ENCODE results near the gene PDE4B.

PDE4B gene

GRCh38 chr1:66262208-66262963 is 469.7 kb downstream of the PDE4B start:
- no peak for DNase-seq (ENCODE audit: low read depth in 2 of 2)

GRCh38 chr1:66265268-66265667 is 472.6 kb downstream of the PDE4B start:
- no peak for DNase-seq (ENCODE audit: low read depth in 2 of 2)

GRCh38 chr1:66265796-66266195 is 473.1 kb downstream of the PDE4B start:
- no peak for DNase-seq (ENCODE audit: low read depth in 2 of 2)

GRCh38 chr1:66266350-66266749 is 473.7 kb downstream of the PDE4B start:
- no peak for DNase-seq (ENCODE audit: low read depth in 2 of 2)

- DNase-seq (ENCODE audit: low read depth in 2 of 2), result no peak
Observed at GRCh38 chr1:66266756-66267155, 474.1 kb downstream of the PDE4B start.

- no peak for DNase-seq (ENCODE audit: low read depth in 2 of 2)
Observed at GRCh38 chr1:66267201-66267940, 474.7 kb downstream of the PDE4B start.

GRCh38 chr1:66269222-66269621 is 476.5 kb downstream of the PDE4B start:
- DNase-seq (ENCODE audit: low read depth in 2 of 2), result no peak

- DNase-seq (ENCODE audit: low read depth in 2 of 2), result no peak
Observed at GRCh38 chr1:66270119-66270812, 477.6 kb downstream of the PDE4B start.

- DNase-seq (ENCODE audit: low read depth in 2 of 2), result no peak
Observed at GRCh38 chr1:66271216-66271903, 478.7 kb downstream of the PDE4B start.

GRCh38 chr1:66271904-66272254 is 479.2 kb downstream of the PDE4B start:
- DNase-seq (ENCODE audit: low read depth in 2 of 2), result no peak

GRCh38 chr1:66273656-66274055 is 481.0 kb downstream of the PDE4B start:
- no peak for DNase-seq (ENCODE audit: low read depth in 2 of 2)

- DNase-seq (ENCODE audit: low read depth in 2 of 2), result no peak
Observed at GRCh38 chr1:66274634-66275033, 481.9 kb downstream of the PDE4B start.

- DNase-seq (ENCODE audit: low read depth in 2 of 2), result no peak
Observed at GRCh38 chr1:66275083-66275482, 482.4 kb downstream of the PDE4B start.

- no peak for DNase-seq (ENCODE audit: low read depth in 2 of 2)
Observed at GRCh38 chr1:66275601-66276023, 482.9 kb downstream of the PDE4B start.

GRCh38 chr1:66276218-66276617 is 483.5 kb downstream of the PDE4B start:
- no peak for DNase-seq (ENCODE audit: low read depth in 2 of 2)

- no peak for DNase-seq (ENCODE audit: low read depth in 2 of 2)
Observed at GRCh38 chr1:66278260-66279021, 485.7 kb downstream of the PDE4B start.

- no peak for DNase-seq (ENCODE audit: low read depth in 2 of 2)
Observed at GRCh38 chr1:66281808-66282207, 489.1 kb downstream of the PDE4B start.

- DNase-seq (ENCODE audit: low read depth in 2 of 2), result peak; percentile 37 to 42
Observed at GRCh38 chr1:66282343-66282852, 489.7 kb downstream of the PDE4B start.

GRCh38 chr1:66282891-66283621 is 490.4 kb downstream of the PDE4B start:
- no peak for DNase-seq (ENCODE audit: low read depth in 2 of 2)

GRCh38 chr1:66283622-66284041 is 490.9 kb downstream of the PDE4B start:
- no peak for DNase-seq (ENCODE audit: low read depth in 2 of 2)
